Endodermal cell (in vitro differentiated cells): Measurements from ENCODE around the gene ATP13A3. TPM values are rescaled to one million over a fixed set of nuclear protein-coding genes. Genes with fewer than 3 reads are reported as not detected.
A peak's percentile ranks its signal among the peaks of the same experiment; 100 is the strongest.

Experiments used
- DNase-seq: peaks from one replicate; pipeline ENCODE4 v3.0.0-alpha.2; 2017
- H3K27ac ChIP-seq: 2 replicates; pipeline ENCODE4 v1.5.1; 2013; ENCODE audit warnings: mild to moderate bottlenecking, low read depth, low read length, moderate library complexity
- H3K27me3 ChIP-seq: 2 replicates; pipeline ENCODE4 v1.6.1; 2013; ENCODE audit warnings: mild to moderate bottlenecking, low read length, moderate library complexity; ENCODE audit not compliant: insufficient read depth, control insufficient read depth, poor library complexity, severe bottlenecking
- H3K36me3 ChIP-seq: 2 replicates; pipeline ENCODE4 v1.7.0; 2013; ENCODE audit warnings: mild to moderate bottlenecking, low read length, moderate library complexity; ENCODE audit not compliant: control insufficient read depth, insufficient read depth
- H3K4me1 ChIP-seq: one replicate; pipeline ENCODE4 v1.7.0; 2013; ENCODE audit warnings: low read length; ENCODE audit not compliant: control insufficient read depth, insufficient read depth
- H3K4me3 ChIP-seq: 2 replicates; pipeline ENCODE4 v1.5.1; 2013; ENCODE audit warnings: mild to moderate bottlenecking, low read length, moderate library complexity
- H3K9ac ChIP-seq: 2 replicates; pipeline ENCODE4 v1.6.1; 2013; ENCODE audit warnings: mild to moderate bottlenecking, low read length, moderate library complexity; ENCODE audit not compliant: poor library complexity, severe bottlenecking; ENCODE audit errors: extremely low read depth
- H3K9me3 ChIP-seq: 2 replicates; pipeline ENCODE4 v1.6.1; 2013; ENCODE audit warnings: mild to moderate bottlenecking, low read length, moderate library complexity; ENCODE audit not compliant: control insufficient read depth
- H3K27ac Mint-ChIP-seq: 2 replicates; pipeline ENCODE4 v1.8.0; 2020; ENCODE audit warnings: mixed read lengths
- H3K27me3 Mint-ChIP-seq: 2 replicates; pipeline ENCODE4 v1.8.0; 2021; ENCODE audit warnings: mild to moderate bottlenecking, mixed read lengths; ENCODE audit not compliant: insufficient read depth
- H3K36me3 Mint-ChIP-seq: 2 replicates; pipeline ENCODE4 v1.8.0; 2020; ENCODE audit warnings: low read depth, mixed read lengths
- H3K4me1 Mint-ChIP-seq: 2 replicates; pipeline ENCODE4 v1.8.0; 2020; ENCODE audit warnings: mixed read lengths
- H3K4me3 Mint-ChIP-seq: 2 replicates; pipeline ENCODE4 v1.8.0; 2020; ENCODE audit warnings: mild to moderate bottlenecking, moderate library complexity, mixed read lengths
- H3K9me3 Mint-ChIP-seq: 2 replicates; pipeline ENCODE4 v1.8.0; 2020; ENCODE audit warnings: mild to moderate bottlenecking, mixed read lengths
- WGBS, 2 experiments: methylation state at CpG; one replicate each; pipeline versions ENCODE4 v1.1.5 to v1.1.7; 2013; ENCODE audit warnings: missing lambda C conversion rate in 2 of 2, mixed read lengths in 1 of 2; ENCODE audit not compliant: insufficient coverage in 1 of 2, insufficient read length in 1 of 2; 5-methylcytosine and 5-hydroxymethylcytosine counted together
- total RNA-seq, 2 donors: library from RNA; stranded (reverse); fragmentation: NEBNext Ultra II Directional in 1 of 2; extraction: Animal tissue kit (Norgen Biotek cat#: 25700) in 1 of 2; gene quantifications; 2 replicates in 1 of 2; 3 replicates in 1 of 2; pipeline ENCODE4 v1.2.1, GENCODE V29; 2021
- TF ChIP-seq, protein P1 (sequence below): fragments of 200-600 bp; sonication (generic); conservative IDR thresholded peaks from 2 replicates; pipeline ENCODE4 v1.5.0; 2021; ENCODE audit warnings: antibody characterized with exemption, mild to moderate bottlenecking

The ATP13A3 gene
- total RNA-seq, 2 donors from 2014 or later: 99.7 to 125 TPM

DNA sequence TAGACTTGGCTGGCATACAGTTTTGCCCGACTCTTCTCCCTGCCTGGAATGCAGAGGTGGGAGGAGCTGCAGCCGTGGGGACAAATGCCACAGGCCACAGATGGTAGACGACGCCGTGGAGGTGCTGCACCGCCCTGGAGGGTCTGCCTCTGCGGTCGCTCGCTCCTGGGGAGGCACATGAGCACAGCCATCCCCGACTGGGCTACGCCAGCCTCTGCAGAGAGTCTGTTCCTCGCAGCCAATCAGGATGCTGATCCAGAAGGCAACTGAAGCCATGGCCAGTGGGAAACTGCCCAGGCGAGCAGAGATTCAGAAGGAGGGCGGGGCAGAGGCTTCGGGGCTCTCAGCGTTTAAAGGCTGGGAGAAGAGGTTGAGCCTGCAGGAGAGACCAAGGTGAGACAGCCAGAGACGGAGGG is 105.3 kb downstream of the ATP13A3 start:
- H3K9ac ChIP-seq: no peak overlapping the region
- Mint-ChIP-seq H3K4me1 (peaks cover 24% of the 10 kb centered on the region), H3K4me3 (no peak overlapping the region), H3K27ac (no peak overlapping the region), H3K9me3 (no peaks in the 10 kb centered on the region), H3K27me3 (peaks cover 47% of the 10 kb centered on the region), H3K36me3 (no peaks in the 10 kb centered on the region)
- TF ChIP-seq, protein P1, sequence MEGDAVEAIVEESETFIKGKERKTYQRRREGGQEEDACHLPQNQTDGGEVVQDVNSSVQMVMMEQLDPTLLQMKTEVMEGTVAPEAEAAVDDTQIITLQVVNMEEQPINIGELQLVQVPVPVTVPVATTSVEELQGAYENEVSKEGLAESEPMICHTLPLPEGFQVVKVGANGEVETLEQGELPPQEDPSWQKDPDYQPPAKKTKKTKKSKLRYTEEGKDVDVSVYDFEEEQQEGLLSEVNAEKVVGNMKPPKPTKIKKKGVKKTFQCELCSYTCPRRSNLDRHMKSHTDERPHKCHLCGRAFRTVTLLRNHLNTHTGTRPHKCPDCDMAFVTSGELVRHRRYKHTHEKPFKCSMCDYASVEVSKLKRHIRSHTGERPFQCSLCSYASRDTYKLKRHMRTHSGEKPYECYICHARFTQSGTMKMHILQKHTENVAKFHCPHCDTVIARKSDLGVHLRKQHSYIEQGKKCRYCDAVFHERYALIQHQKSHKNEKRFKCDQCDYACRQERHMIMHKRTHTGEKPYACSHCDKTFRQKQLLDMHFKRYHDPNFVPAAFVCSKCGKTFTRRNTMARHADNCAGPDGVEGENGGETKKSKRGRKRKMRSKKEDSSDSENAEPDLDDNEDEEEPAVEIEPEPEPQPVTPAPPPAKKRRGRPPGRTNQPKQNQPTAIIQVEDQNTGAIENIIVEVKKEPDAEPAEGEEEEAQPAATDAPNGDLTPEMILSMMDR: no peak
- peaks cover 41% of the 10 kb centered on the region for H3K27me3 ChIP-seq
- no peak overlapping the region for H3K4me3 ChIP-seq
- H3K36me3 ChIP-seq: no peaks in the 10 kb centered on the region
- H3K4me1 ChIP-seq: peaks cover 19% of the 10 kb centered on the region
- 75 to 86% methylated on average over 16 to 17 of the region's 17 CpGs for WGBS, 2 experiments
- DNase-seq: peak; percentile 71
- no peaks in the 10 kb centered on the region for H3K9me3 ChIP-seq
- no peak overlapping the region for H3K27ac ChIP-seq

- no peaks in the 10 kb centered on the region for H3K9me3 Mint-ChIP-seq
- H3K9ac ChIP-seq: no peak overlapping the region
- peaks cover 33% of the 10 kb centered on the region for H3K27me3 ChIP-seq
- no peak overlapping the region for H3K4me3 Mint-ChIP-seq
- H3K9me3 ChIP-seq: no peaks in the 10 kb centered on the region
- H3K36me3 ChIP-seq: no peaks in the 10 kb centered on the region
- peaks cover 42% of the 10 kb centered on the region for H3K27me3 Mint-ChIP-seq
- WGBS, 2 experiments: 81 to 82% methylated on average over 6 to 7 of the region's 7 CpGs
- no peak overlapping the region for H3K4me3 ChIP-seq
- H3K27ac Mint-ChIP-seq: no peak overlapping the region
- H3K4me1 ChIP-seq: peaks cover 15% of the 10 kb centered on the region
- no peaks in the 10 kb centered on the region for H3K36me3 Mint-ChIP-seq
- peaks cover 26% of the 10 kb centered on the region for H3K4me1 Mint-ChIP-seq
- peak; percentile 48 for DNase-seq
- TF ChIP-seq, protein P1: no peak
- H3K27ac ChIP-seq: no peak overlapping the region
These were observed 106.5 kb downstream of the ATP13A3 start for GRCh38 chr3:194380326-194380725.

DNA sequence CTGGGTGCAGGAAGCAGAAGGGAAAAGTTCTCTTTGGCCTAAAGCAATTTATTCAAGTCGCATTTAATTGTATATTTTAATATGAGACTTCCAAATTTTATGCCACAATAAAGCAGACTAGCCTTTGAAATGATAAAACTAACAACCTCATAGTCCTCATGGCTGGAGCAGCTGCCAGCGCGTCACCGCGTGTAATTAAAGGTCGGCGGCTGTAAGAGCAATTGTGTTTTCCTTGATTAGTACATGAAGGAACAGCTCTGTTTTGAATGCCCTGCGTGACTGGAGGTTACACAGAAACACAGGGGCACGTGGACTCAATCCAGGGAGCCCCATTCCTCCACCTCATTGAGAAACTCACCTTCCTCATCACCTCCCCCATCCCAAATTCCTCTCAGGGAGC is 107.2 kb downstream of the ATP13A3 start:
- peaks cover 28% of the 10 kb centered on the region for H3K27me3 ChIP-seq
- H3K4me1 Mint-ChIP-seq: peaks cover 30% of the 10 kb centered on the region

More for the DNA sequence above, 107.2 kb downstream of the ATP13A3 start:
- WGBS, 2 experiments: 87 to 93% methylated on average over 8 of the region's 9 CpGs
- Mint-ChIP-seq H3K36me3 (no peaks in the 10 kb centered on the region), H3K27me3 (peaks cover 39% of the 10 kb centered on the region), H3K27ac (no peak overlapping the region), H3K4me3 (no peak overlapping the region), H3K9me3 (no peaks in the 10 kb centered on the region)
- no peak overlapping the region for H3K27ac ChIP-seq
- H3K36me3 ChIP-seq: no peaks in the 10 kb centered on the region
- peaks cover 15% of the 10 kb centered on the region for H3K4me1 ChIP-seq
- H3K9me3 ChIP-seq: no peaks in the 10 kb centered on the region
- H3K4me3 ChIP-seq: no peak overlapping the region
- no peak overlapping the region for H3K9ac ChIP-seq
- TF ChIP-seq, protein P1: no peak
- DNase-seq: no peak
